GM21367 (cell line): ENCODE results near the gene INPP5A.
"Not testable (repeated sequence)": the region's sequence is repeated elsewhere in the genome, so short reads cannot be mapped to it uniquely, and the experiment has no call there.

Experiments
- ATAC-seq: cut with Tn5 transposase; IDR thresholded peaks from one replicate; pipeline ENCODE4 v1.9.1; 2021; ENCODE audit not compliant: unreplicated experiment

INPP5A gene

GRCh38 chr10:132748545-132749370 lies 211.2 kb downstream of the INPP5A start:
- no peak for ATAC-seq

DNA sequence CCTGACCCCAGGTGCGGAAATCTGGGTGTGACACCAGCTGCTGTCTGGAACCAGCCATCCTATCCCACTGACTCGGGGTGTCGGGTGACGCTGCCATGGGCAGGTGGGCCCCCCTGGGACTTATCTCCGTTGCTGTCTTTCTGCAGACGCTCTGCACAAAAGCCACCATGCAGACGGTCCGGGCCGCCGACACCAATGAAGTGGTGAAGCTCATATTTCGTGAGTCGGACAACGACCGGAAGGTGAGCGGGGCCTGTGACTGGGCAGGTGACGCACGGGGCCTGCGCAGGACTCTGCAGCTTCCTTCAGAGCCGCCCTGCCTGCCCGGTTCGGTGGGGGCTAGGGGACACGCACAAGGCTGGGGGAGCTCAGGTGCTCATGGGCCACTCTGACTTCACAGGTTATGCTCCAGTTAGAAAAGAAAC lies 211.8 kb downstream of the INPP5A start:
- ATAC-seq = no peak

DNA sequence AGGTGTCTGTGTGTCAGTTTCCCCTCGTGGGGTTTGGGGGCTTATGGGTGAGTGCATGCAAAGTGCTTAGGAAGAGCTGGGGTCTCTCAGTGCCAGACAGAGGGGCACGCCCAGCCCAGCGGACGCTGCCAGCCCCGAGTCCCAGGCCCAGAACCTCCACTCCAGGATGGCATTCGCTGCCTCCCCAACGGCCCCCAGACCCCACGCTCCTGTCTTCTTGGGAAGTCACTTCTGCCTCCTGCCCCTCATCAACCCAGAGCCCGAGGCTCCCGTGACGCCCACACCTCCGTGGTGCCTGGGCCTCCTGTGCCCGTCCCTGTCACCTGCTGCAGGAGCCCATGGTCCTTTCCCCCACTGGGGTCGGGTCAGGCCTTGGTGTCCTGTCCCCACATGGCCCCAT lies 213.3 kb downstream of the INPP5A start:
- no peak for ATAC-seq

DNA sequence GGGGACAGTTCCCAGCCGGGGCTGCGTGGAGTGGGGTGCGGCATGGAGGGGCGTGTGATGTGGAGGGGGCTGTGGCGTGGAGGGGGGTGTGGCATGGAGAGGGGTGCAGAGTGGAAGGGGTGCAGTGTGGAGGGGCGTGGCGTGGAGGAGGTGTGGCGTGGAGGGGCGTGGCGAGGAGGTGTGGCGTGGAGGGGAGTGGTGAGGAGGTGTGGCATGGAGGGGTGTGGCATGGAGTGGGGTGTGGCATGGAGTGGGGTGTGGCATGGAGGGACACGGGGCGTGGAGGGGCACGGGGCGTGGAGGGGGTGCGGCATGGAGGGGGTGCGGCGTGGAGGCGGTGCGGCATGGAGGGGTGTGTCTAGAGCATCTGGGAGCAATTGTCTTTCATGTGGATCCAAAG lies 214.8 kb downstream of the INPP5A start:
- no peak for ATAC-seq

- no peak for ATAC-seq
Observed at GRCh38 chr10:132752961-132753360, 215.4 kb downstream of the INPP5A start.

GRCh38 chr10:132753596-132753995 lies 216.0 kb downstream of the INPP5A start:
- ATAC-seq = no peak

DNA sequence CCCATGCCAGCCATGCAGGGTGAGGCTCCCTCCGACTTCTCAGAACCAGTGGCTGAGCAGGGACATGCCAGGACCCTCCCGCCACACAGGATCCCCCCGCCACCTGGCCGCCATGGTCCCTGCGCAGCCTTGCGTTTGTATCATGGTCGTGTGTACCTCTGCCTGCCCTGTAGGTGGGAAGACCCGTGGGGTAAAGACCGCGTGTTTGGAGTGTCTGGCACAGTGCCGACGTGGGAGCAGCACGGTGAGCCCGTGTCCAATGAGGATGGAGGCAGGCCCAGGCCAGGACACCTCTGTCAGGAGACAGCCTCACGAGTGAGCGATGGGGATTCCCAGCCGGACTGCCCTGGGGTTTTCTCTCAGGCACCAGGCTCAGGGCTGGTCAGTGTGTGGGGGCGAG lies 216.5 kb downstream of the INPP5A start:
- no peak for ATAC-seq

DNA sequence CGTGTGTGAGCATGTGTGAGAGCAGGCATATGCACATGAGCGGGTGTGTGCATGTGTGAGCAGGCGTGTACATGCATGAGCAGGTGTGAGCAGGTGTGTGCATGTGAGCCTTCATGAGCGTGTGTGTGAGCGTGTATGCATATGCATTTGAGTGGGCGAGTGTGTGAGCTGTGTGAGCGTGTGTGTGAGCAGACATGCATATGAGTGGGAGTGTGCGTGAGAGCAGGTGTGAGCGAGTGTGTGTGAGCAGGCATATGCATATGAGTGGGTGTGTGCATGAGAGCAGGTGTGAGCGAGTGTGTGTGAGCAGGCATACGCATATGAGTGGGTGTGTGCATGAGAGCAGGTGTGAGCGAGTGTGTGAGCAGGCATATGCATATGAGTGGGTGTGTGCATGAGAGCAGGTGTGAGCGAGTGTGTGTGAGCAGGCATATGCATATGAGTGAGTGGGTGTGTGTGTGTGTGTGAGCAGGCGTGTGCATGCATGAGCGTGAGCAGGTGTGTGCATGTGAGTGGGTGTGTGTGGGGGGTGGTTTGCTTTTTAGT lies 217.7 kb downstream of the INPP5A start:
- ATAC-seq = no peak

DNA sequence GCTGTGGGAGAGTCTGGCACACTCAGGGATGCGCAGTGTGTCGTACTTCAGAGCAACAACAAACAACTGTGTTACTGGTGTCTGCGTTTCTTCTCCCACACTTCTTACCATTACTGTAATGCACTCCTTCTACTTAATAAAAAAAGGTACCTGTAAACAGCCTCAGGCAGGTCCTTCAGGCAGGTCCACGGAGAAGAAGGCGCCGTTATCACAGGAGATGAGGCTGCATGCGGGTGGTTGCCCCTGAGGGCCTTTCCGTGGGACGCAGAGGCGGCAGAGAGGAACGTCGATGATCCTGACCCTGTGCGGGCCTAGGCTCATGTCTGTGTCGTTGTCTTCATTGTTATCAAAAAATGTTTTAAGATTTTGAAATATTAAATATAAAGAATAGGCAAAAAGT lies 219.0 kb downstream of the INPP5A start:
- no peak for ATAC-seq

- ATAC-seq = no peak
Observed at GRCh38 chr10:132757171-132757570, 219.6 kb downstream of the INPP5A start.

DNA sequence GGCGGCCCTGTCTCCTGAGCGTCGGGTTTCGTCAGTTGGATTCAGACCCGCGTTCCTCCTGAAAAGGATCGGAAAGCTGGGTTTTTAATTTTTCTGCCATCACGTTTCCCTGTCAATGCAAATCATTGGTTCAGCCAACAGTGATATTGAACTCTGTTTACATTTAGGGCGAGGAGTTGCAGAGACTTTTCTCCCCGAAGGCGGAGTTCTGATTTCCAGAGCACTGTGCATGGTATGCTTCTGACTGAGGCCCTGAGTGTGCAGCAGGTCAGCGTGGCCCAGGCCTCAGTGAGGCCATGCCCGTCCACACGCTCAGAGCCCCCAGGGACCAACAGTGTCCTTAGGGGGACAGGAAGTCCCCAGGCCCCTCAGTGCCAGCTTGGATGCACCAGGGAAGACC lies 221.3 kb downstream of the INPP5A start:
- no peak for ATAC-seq

- no peak for ATAC-seq
Observed at GRCh38 chr10:132761395-132762060, 223.9 kb downstream of the INPP5A start.

GRCh38 chr10:132762267-132762666 lies 224.7 kb downstream of the INPP5A start:
- no peak for ATAC-seq

- ATAC-seq = no peak
Observed at GRCh38 chr10:132763545-132763944, 226.0 kb downstream of the INPP5A start.

GRCh38 chr10:132764108-132764507 lies 226.5 kb downstream of the INPP5A start:
- no peak for ATAC-seq

DNA sequence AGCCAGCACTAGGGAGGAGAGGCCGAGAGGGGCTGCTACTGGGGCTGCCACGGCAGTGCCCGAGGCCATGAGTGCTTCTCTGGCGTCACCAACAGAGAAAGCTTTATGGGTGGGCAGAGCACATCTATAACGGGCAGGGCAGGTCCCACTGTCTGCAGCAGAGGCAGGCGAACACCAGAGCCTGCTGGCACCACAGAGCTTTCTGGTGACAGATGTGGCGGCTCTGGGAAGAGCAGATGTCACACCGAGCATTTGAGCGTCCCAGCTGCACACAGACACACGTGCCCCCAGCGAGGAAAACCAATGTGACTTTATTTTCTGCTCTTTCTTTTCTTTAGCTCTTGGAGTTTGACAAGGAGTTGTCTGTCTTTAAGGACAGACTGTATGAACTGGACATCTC lies 227.8 kb downstream of the INPP5A start:
- no peak for ATAC-seq

DNA sequence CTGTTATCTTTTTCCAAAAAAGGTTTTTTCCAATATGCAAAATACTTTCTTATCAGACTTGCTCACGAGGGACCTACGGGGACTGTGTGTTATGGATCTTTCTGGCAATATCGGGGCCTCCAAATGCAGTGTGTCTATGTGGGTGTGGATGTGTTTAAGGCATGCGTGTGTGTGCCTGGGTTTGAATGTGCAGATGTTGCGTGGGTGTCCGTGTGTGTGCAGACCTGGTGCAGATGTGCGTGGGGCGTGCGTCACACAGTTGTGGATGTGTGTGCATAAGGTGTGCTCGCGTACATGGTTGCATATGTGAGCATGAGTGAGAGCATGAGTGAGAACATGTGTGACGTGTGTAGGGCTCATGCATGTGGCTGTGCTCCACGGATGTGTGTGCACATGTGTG lies 228.7 kb downstream of the INPP5A start:
- no peak for ATAC-seq

GRCh38 chr10:132768346-132769248 lies 231.0 kb downstream of the INPP5A start:
- ATAC-seq = no peak

DNA sequence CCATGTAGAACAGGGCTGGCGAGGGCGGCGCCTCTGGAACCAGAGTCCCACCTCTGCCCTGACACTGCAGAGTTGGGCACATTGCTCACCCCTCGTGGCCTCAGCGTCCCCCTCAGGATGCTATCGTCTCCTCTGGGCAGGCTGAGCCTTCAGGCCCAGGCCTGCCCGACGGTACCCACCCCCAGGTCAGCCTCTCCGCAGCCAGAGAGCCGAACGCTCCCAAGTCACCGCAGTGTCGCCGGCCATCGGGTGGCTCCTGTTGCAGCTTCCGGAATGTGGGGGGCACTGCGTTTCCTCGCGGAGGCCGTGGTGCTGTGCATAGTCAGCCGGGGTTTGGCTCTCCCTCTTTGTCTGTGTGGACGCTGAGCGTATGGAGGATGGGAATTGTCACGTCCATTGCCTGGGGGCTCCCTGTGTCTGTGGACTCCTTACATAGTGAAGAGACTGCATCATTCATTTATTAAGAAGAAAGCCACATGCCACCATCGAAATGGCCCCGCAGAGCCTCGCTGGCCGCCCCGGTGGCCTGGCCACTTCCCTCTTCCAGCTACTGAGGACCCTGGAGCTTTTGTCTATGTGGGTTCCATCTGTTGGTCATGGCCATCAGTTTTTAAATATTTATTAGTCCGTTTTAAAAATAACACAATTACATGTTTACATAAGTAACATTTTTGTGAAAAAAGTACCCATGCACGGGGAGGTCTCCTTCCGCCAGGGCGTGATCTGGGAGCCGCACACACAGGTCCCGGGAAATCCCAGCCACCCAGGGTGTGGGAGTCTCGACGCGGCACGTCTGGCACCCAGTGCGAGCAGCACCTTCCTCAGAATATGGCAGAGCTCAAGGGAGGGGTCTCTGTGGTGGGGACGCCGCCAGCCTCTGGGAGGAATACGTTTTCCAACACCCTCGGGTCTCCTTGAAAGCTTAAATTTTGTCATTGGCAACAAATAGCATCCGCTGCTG lies 232.8 kb downstream of the INPP5A start:
- no peak for ATAC-seq

DNA sequence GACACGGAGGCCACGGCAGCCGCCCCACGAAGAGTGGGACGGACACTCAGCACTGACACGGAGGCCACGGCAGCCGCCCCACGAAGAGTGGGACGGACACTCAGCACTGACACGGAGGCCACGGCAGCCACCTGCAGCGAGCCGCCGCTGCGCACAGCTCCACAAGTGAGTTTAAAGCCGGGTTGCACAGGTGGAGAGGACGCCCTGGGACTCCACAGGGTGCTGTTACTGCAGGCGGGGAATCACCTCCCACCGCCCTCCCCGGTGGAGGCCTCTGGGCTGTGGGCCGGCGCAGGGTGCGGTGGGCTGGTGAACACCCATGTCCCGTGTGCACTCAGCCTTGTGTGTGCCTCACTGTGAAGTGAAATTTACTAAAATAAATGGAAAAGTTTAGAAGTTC lies 235.2 kb downstream of the INPP5A start:
- ATAC-seq = not testable (repeated sequence)
